COR-L47 (cell line): ENCODE results near the gene SLC26A6.

Source experiments
- DNase-seq: peaks from one replicate; lab custom pipeline; 2025; lab: John Stamatoyannopoulos, UW

The SLC26A6 gene

GRCh38 chr3:48599077-48599501, 36.2 kb downstream of the SLC26A6 start:
- no peak for DNase-seq

- DNase-seq: no peak
Measured at GRCh38 chr3:48598323-48599076, 36.8 kb downstream of the SLC26A6 start.

- no peak for DNase-seq
Measured at GRCh38 chr3:48597408-48597800, 37.9 kb downstream of the SLC26A6 start.

GRCh38 chr3:48596676-48597407, 38.4 kb downstream of the SLC26A6 start:
- no peak for DNase-seq

- DNase-seq: no peak
Measured at GRCh38 chr3:48596157-48596556, 39.1 kb downstream of the SLC26A6 start.

GRCh38 chr3:48595526-48596121, 39.6 kb downstream of the SLC26A6 start:
- DNase-seq: no peak

- no peak for DNase-seq
Measured at GRCh38 chr3:48595075-48595525, 40.2 kb downstream of the SLC26A6 start, which contains the start of gene COL7A1. Gene COL7A1 (minus strand): TSS chr3:48595329. CDS start chr3:48595159, 170 bp downstream.

GRCh38 chr3:48594417-48595049, 40.7 kb downstream of the SLC26A6 start:
- no peak for DNase-seq

GRCh38 chr3:48593337-48593736, 41.9 kb downstream of the SLC26A6 start:
- DNase-seq: no peak

- DNase-seq: no peak
Measured at GRCh38 chr3:48592519-48593087, 42.7 kb downstream of the SLC26A6 start.

- no peak for DNase-seq
Measured at GRCh38 chr3:48591886-48592518, 43.3 kb downstream of the SLC26A6 start.

GRCh38 chr3:48591436-48591835, 43.8 kb downstream of the SLC26A6 start:
- no peak for DNase-seq

GRCh38 chr3:48588230-48588629, 47.0 kb downstream of the SLC26A6 start:
- no peak for DNase-seq

- DNase-seq: no peak
Measured at GRCh38 chr3:48587686-48588085, 47.6 kb downstream of the SLC26A6 start.

- no peak for DNase-seq
Measured at GRCh38 chr3:48585411-48585810, 49.9 kb downstream of the SLC26A6 start.

GRCh38 chr3:48584836-48585235, 50.4 kb downstream of the SLC26A6 start:
- DNase-seq: no peak

GRCh38 chr3:48581621-48582481, 53.4 kb downstream of the SLC26A6 start:
- DNase-seq: no peak

- DNase-seq: no peak
Measured at GRCh38 chr3:48576647-48577046, 58.6 kb downstream of the SLC26A6 start.
